Activated CD4-positive, alpha-beta T cell treated with anti-CD3 and anti-CD28 coated beads for 4 hours (primary cell): ENCODE data around the gene DCTN2.

Experiments
- DNase-seq, 2 donors: peaks; one replicate each; pipeline ENCODE4 v3.0.0-alpha.2; 2020

DCTN2 gene

DNA sequence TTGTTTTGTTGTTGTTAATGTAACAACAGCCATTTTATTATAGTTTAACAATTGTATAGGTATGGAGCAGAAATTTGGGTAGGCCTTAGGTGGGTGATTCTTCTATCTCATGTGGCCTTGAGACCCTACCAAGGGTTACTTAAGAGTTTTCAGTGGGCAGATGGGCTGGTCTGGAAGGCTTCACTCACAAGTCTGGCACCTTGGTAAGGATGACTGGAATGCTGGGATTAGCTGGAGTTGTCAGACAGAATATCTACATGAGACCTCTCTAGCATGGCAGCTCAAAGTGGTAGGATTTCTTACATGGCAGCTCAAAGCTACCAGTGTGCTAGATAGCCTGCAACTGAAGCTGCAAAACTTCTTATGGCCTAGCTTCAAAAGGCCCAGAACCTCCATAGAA, 61.3 kb downstream of the DCTN2 start:
- no peak for DNase-seq

- no peak for DNase-seq
Observed at GRCh38 chr12:57483466-57483865, 63.5 kb downstream of the DCTN2 start.

DNA sequence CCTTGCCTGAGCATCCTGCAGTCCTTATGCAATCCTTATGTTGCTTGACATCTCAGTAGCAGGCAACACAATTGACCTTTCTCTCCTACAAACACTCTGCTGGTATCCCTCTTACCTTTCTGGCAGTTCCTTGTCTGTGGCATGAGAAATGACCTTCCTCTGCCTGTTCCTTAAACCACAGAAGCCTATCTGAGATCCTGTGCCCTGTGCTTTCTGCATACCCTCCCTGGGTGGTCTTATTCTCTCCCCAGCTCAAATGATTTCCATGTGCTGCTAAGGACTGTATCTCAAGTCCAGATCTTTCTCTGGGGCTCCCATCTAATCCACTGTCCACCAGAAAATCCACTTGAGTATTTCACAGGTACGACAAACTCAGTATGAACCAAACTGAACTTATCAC, 65.3 kb downstream of the DCTN2 start:
- no peak for DNase-seq
